ENCODE data around the gene SLAMF6.

Gene SLAMF6

GRCh38 chr1:160460683-160461287 is 62.3 kb downstream of the SLAMF6 start:
- DNase-seq, result no peak

GRCh38 chr1:160460214-160460642 is 62.8 kb downstream of the SLAMF6 start:
- DNase-seq, result no peak

GRCh38 chr1:160459687-160460086 is 63.4 kb downstream of the SLAMF6 start:
- DNase-seq, result no peak

GRCh38 chr1:160459056-160459455 is 64.0 kb downstream of the SLAMF6 start:
- no peak for DNase-seq

GRCh38 chr1:160455153-160455517 is 67.9 kb downstream of the SLAMF6 start:
- no peak for DNase-seq

- no peak for DNase-seq
Measured at GRCh38 chr1:160454371-160455152, 68.5 kb downstream of the SLAMF6 start.

GRCh38 chr1:160453443-160453842 is 69.6 kb downstream of the SLAMF6 start:
- no peak for DNase-seq

GRCh38 chr1:160451859-160452232 is 71.2 kb downstream of the SLAMF6 start:
- no peak for DNase-seq

- DNase-seq, result no peak
Measured at GRCh38 chr1:160451119-160451858, 71.8 kb downstream of the SLAMF6 start.

GRCh38 chr1:160449494-160449893 is 73.6 kb downstream of the SLAMF6 start:
- DNase-seq, result no peak

GRCh38 chr1:160446945-160447600 is 76.0 kb downstream of the SLAMF6 start:
- no peak for DNase-seq

- DNase-seq, result no peak
Measured at GRCh38 chr1:160439718-160440117, 83.3 kb downstream of the SLAMF6 start.

GRCh38 chr1:160438935-160439334 is 84.1 kb downstream of the SLAMF6 start:
- no peak for DNase-seq

- no peak for DNase-seq
Measured at GRCh38 chr1:160438317-160438918, 84.6 kb downstream of the SLAMF6 start.

GRCh38 chr1:160437432-160438316 is 85.4 kb downstream of the SLAMF6 start:
- no peak for DNase-seq

GRCh38 chr1:160436966-160437365 is 86.1 kb downstream of the SLAMF6 start:
- no peak for DNase-seq
